Fibroblast of lung (primary cell): ENCODE results near the gene CCDC146.

Experiments used
- CTCF ChIP-seq, 2 donors: IDR thresholded peaks in 1 of 2; conservative IDR thresholded peaks in 1 of 2; 1 replicate in 1 of 2; 2 replicates in 1 of 2; pipeline ENCODE4 v1.5.1; 2011 to 2012; ENCODE audit warnings: low read length in 2 of 2, control low read depth in 1 of 2, inconsistent platforms in 1 of 2, low read depth in 1 of 2, mild to moderate bottlenecking in 1 of 2
- EZH2 ChIP-seq: IDR thresholded peaks from 2 replicates; pipeline ENCODE4 v1.5.1; 2012; ENCODE audit warnings: low read length, control low read depth, mild to moderate bottlenecking; ENCODE audit errors: missing control alignments

GRCh38 chr7:77316219-77316978 is 194.0 kb downstream of the CCDC146 start:
- no peak for TF ChIP-seq EZH2
- TF ChIP-seq CTCF (conservative IDR thresholded peaks at IDR 0.05 in 1 of 2, IDR thresholded peaks at IDR 0.05 in 1 of 2; ENCODE audit: low read depth in 1 of 2, low read length in 2 of 2), result no peak
